Activated naive CD4-positive, alpha-beta T cell treated with anti-CD3 and anti-CD28 coated beads, Interleukin-2, amount 50 U/mL, for 24 hours (primary cell): ENCODE data around the gene DCTPP1.
"Not testable (repeated sequence)": the region's sequence is repeated elsewhere in the genome, so short reads cannot be mapped to it uniquely, and the experiment has no call there.

ENCODE experiments used
- H3K27ac Mint-ChIP-seq: one replicate; pipeline ENCODE4 v1.8.0; 2021; ENCODE audit warnings: mild to moderate bottlenecking, mixed read lengths
- H3K27me3 Mint-ChIP-seq: one replicate; pipeline ENCODE4 v1.8.0; 2021; ENCODE audit warnings: mixed read lengths
- H3K36me3 Mint-ChIP-seq: one replicate; pipeline ENCODE4 v1.8.0; 2021; ENCODE audit warnings: mixed read lengths
- H3K4me1 Mint-ChIP-seq: one replicate; pipeline ENCODE4 v1.8.0; 2021; ENCODE audit warnings: mixed read lengths
- H3K4me3 Mint-ChIP-seq: one replicate; pipeline ENCODE4 v1.8.0; 2021; ENCODE audit warnings: mild to moderate bottlenecking, mixed read lengths
- H3K9me3 Mint-ChIP-seq: one replicate; pipeline ENCODE4 v1.8.0; 2021; ENCODE audit warnings: mixed read lengths

Gene DCTPP1

GRCh38 chr16:30457743-30458560, 28.1 kb upstream of the DCTPP1 start:
- peak overlapping the region; percentile 91 for H3K27ac Mint-ChIP-seq
- peaks cover 53% of the 10 kb centered on the region for H3K4me1 Mint-ChIP-seq
- no peaks in the 10 kb centered on the region for H3K36me3 Mint-ChIP-seq
- no peaks in the 10 kb centered on the region for H3K27me3 Mint-ChIP-seq
- H3K4me3 Mint-ChIP-seq, result peak overlapping the region; percentile 68
- H3K9me3 Mint-ChIP-seq, result no peaks in the 10 kb centered on the region

DNA sequence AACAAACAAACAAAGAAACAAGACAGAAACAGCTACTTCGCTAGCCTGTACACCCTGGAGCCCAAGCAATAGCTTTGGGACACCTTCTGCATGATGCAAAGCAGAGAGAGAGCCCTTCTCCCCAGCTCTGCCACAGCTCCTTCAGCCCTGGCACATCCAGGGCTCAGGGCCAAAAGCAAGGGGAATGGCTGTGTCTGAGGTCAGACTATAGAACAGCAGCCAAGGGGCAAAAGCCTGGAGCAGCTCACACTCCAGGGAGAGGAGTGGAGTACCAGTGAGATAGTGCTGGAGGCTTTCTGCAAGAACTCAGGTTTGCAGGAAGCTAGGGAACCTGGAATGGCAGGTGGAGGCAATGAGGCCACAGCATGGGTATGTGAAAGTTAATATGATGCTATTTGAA, 27.4 kb upstream of the DCTPP1 start:
- H3K36me3 Mint-ChIP-seq, result no peaks in the 10 kb centered on the region
- no peaks in the 10 kb centered on the region for H3K27me3 Mint-ChIP-seq
- H3K4me3 Mint-ChIP-seq, result no peak overlapping the region
- peaks cover 60% of the 10 kb centered on the region for H3K4me1 Mint-ChIP-seq
- H3K27ac Mint-ChIP-seq, result peak overlapping the region; percentile 52
- no peaks in the 10 kb centered on the region for H3K9me3 Mint-ChIP-seq

DNA sequence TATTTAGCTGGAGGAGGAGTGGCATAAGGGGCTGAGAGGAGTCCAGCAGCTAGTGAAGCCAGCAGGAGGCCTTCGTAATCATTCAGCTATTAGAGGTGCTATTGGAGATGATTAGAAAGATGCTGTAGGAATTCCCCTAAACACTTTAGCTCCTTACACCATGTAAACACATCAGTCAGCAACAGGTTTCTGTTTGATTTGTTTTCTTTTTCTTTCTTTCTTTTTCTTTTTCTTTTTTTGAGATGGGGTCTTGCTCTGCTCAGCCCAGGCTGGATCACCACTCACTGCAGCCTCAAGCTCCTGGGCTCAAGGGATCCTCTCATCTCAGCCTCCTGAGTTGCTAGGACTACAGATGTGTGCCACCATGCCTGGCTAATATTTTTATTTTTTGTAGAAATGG, 26.5 kb upstream of the DCTPP1 start:
- no peaks in the 10 kb centered on the region for H3K27me3 Mint-ChIP-seq
- peak overlapping the region; percentile 60 for H3K27ac Mint-ChIP-seq
- no peak overlapping the region for H3K4me3 Mint-ChIP-seq
- no peaks in the 10 kb centered on the region for H3K36me3 Mint-ChIP-seq
- peaks cover 55% of the 10 kb centered on the region for H3K4me1 Mint-ChIP-seq
- no peaks in the 10 kb centered on the region for H3K9me3 Mint-ChIP-seq

DNA sequence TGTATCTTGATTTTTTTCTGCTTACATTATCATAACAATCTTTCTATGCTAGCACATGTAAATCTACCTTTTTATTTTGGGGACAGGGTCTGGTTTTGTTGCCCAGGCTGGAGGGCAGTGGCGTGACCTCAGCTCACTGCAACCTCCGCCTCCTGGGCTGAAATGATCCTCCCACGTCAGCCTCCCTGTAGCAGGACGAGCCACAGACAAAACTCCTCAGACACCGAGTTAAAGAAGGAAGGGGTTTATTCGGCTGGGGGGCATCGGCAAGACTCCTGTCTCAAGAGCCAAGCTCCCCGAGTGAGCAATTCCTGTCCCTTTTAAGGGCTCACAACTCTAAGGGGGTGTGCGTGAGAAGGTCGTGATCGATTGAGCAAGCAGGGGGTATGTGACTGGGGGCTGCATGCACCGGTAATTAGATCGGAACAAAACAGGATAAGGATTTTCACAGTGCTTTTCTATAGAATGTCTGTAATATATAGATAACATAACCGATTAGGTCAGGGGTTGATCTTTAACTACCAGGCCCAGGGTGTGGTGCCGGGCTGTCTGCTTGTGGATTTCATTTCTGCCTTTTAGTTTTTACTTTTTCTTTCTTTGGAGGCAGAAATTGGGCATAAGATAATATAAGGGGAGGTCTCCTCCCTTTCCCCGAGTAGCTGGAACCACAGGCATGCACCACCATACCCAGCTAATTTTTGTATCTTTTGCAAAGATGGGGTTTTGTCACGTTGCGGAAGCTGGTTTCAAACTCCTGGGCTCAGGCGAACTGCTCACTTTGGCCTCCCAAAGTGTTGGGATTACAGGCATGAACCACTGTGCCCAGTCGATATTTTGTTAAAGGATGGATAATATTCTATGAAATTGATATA, 23.1 kb upstream of the DCTPP1 start:
- Mint-ChIP-seq H3K27ac (peak overlapping the region; percentile 68), H3K4me1 (peaks cover 54% of the 10 kb centered on the region)
- not testable (repeated sequence) for H3K27me3 Mint-ChIP-seq, H3K36me3 Mint-ChIP-seq, H3K4me3 Mint-ChIP-seq, H3K9me3 Mint-ChIP-seq

GRCh38 chr16:30449116-30449435, 19.2 kb upstream of the DCTPP1 start:
- H3K27ac Mint-ChIP-seq, result no peak overlapping the region
- peaks cover 5% of the 10 kb centered on the region for H3K36me3 Mint-ChIP-seq
- H3K4me1 Mint-ChIP-seq, result peaks cover 49% of the 10 kb centered on the region
- no peak overlapping the region for H3K4me3 Mint-ChIP-seq
- H3K27me3 Mint-ChIP-seq, result no peaks in the 10 kb centered on the region
- no peaks in the 10 kb centered on the region for H3K9me3 Mint-ChIP-seq

DNA sequence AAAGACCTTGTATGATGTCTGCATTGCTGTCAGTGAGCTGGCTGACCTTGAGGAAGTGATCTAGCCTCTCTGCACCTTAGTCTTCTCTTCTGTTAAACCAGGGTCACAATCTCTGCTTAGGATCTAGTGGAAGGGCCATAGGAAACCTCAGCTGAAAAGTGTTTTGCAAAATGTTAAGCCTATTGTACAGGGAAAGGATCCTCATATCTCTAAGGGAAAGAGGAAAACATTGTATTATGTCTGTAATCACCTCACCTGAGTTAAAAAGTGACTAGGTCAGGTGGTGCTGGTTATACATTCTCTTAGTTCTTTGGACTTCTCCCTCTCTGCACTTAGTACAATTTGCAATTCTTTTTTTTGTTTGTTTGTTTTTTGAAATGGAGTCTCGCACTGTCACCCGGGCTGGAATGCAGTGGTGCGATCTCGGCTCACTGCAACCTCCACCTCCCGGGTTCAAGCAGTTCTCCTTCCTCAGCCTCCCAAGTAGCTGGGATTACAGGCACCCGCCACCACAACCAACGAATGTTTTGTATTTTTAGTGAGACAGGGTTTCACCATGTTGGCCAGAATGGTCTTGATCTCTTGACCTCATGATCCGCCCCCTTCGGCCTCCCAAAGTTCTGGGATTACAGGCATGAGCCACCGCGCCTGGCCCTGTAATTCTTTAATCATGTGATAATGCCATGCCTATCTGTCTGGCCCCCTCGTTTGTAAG, 17.8 kb upstream of the DCTPP1 start:
- H3K36me3 Mint-ChIP-seq, result peaks cover 13% of the 10 kb centered on the region
- H3K27ac Mint-ChIP-seq, result peak overlapping the region; percentile 70
- H3K27me3 Mint-ChIP-seq, result no peaks in the 10 kb centered on the region
- peak overlapping the region; percentile 26 for H3K4me3 Mint-ChIP-seq
- no peaks in the 10 kb centered on the region for H3K9me3 Mint-ChIP-seq
- peaks cover 54% of the 10 kb centered on the region for H3K4me1 Mint-ChIP-seq

DNA sequence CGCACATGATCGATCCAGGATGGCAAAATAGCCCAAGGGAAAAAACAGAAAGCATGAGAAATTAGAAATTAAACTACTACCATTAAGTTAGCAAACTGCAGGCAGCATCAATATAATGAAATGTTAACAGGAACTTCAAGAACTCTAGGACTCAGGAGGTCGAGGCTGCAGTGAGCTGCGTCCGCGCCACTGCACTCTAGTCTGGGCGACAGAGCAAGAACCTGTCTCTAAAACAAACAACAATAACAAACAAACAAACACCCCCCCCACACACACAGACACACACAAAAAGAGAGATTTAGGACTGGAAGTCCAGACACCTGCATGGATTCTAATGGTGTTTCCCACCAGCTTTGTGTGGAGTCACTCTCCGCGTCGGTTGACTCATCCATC, 16.4 kb upstream of the DCTPP1 start:
- Mint-ChIP-seq H3K27ac (peak overlapping the region; percentile 99), H3K36me3 (peaks cover 13% of the 10 kb centered on the region), H3K9me3 (no peaks in the 10 kb centered on the region), H3K4me3 (peak overlapping the region; percentile 93), H3K4me1 (peaks cover 49% of the 10 kb centered on the region), H3K27me3 (no peaks in the 10 kb centered on the region)

DNA sequence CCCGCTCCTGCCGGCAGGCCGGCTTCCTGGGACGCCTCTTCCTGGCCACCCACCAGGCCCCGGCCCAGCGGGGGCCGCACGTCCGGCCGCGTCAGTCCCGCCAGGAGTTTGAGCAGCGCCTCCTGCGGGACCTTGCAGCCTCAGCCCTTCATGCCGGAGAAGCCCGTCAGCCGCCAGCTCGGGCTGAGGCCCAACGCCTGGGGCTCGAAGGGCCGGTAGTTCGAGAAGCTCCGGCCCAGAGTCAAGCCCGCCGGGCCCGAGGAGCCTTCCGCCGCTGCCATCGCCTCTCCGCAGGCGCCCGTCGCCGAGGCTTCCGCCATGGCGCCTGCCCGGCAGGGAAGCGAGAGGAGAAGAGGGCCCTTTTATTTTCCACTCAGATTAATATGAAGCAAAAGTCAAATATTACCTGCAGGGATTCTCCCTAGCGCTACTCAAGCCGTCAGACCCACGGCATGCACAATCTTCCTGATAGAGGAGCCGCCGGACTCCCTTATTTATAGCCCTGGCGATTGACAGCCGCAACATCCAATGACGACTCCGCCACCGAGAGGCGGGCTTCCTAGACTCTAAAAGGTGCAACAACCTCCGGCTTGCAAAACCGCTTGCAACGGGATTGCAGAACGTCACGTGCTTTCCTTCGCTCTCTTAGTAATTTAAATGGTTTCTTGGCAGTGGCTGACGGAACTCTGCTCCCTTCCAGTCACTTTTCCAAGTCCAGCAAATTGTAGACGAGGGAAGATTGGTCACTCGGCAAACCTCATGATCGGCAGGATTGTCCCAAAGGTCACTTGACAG, 15.8 kb upstream of the DCTPP1 start, which contains the start of gene SEPHS2:
Gene SEPHS2, minus strand, starts transcription at position 467 of the 795 bp plus-strand sequence. Its CDS starts 147 bp downstream, at position 320.
- H3K4me1 Mint-ChIP-seq, result peaks cover 43% of the 10 kb centered on the region
- peak within 1 kb of the TSS; percentile 93 for H3K4me3 Mint-ChIP-seq
- peaks cover 13% of the 10 kb centered on the region for H3K36me3 Mint-ChIP-seq
- H3K27ac Mint-ChIP-seq, result peak within 1 kb of the TSS; percentile 99
- H3K9me3 Mint-ChIP-seq, result no peaks in the 10 kb centered on the region
- H3K27me3 Mint-ChIP-seq, result no peaks in the 10 kb centered on the region

GRCh38 chr16:30445149-30445407, 15.2 kb upstream of the DCTPP1 start:
- Mint-ChIP-seq H3K36me3 (peaks cover 13% of the 10 kb centered on the region), H3K27me3 (no peaks in the 10 kb centered on the region), H3K9me3 (no peaks in the 10 kb centered on the region), H3K27ac (peak overlapping the region; percentile 88), H3K4me1 (peaks cover 37% of the 10 kb centered on the region), H3K4me3 (peak overlapping the region; percentile 93)

- peaks cover 33% of the 10 kb centered on the region for H3K4me1 Mint-ChIP-seq
- no peaks in the 10 kb centered on the region for H3K27me3 Mint-ChIP-seq
- H3K9me3 Mint-ChIP-seq, result no peaks in the 10 kb centered on the region
- H3K4me3 Mint-ChIP-seq, result peak overlapping the region; percentile 93
- peak overlapping the region; percentile 88 for H3K27ac Mint-ChIP-seq
- peaks cover 13% of the 10 kb centered on the region for H3K36me3 Mint-ChIP-seq
These were observed 14.7 kb upstream of the DCTPP1 start for GRCh38 chr16:30444231-30445148.

- Mint-ChIP-seq H3K9me3 (no peaks in the 10 kb centered on the region), H3K27me3 (no peaks in the 10 kb centered on the region), H3K4me3 (peak overlapping the region; percentile 93), H3K4me1 (peaks cover 32% of the 10 kb centered on the region), H3K27ac (no peak overlapping the region), H3K36me3 (peaks cover 13% of the 10 kb centered on the region)
These were observed 13.8 kb upstream of the DCTPP1 start for GRCh38 chr16:30443631-30444030.

- Mint-ChIP-seq H3K27me3 (no peaks in the 10 kb centered on the region), H3K4me3 (no peak overlapping the region), H3K4me1 (peaks cover 22% of the 10 kb centered on the region), H3K9me3 (no peaks in the 10 kb centered on the region), H3K27ac (no peak overlapping the region), H3K36me3 (peaks cover 9% of the 10 kb centered on the region)
These were observed 10.0 kb upstream of the DCTPP1 start for GRCh38 chr16:30439720-30440348.

- H3K4me3 Mint-ChIP-seq, result no peak overlapping the region
- no peak overlapping the region for H3K27ac Mint-ChIP-seq
- no peaks in the 10 kb centered on the region for H3K9me3 Mint-ChIP-seq
- no peaks in the 10 kb centered on the region for H3K27me3 Mint-ChIP-seq
- peaks cover 6% of the 10 kb centered on the region for H3K36me3 Mint-ChIP-seq
- H3K4me1 Mint-ChIP-seq, result peaks cover 21% of the 10 kb centered on the region
These were observed 9.0 kb upstream of the DCTPP1 start for GRCh38 chr16:30438835-30439234.

DNA sequence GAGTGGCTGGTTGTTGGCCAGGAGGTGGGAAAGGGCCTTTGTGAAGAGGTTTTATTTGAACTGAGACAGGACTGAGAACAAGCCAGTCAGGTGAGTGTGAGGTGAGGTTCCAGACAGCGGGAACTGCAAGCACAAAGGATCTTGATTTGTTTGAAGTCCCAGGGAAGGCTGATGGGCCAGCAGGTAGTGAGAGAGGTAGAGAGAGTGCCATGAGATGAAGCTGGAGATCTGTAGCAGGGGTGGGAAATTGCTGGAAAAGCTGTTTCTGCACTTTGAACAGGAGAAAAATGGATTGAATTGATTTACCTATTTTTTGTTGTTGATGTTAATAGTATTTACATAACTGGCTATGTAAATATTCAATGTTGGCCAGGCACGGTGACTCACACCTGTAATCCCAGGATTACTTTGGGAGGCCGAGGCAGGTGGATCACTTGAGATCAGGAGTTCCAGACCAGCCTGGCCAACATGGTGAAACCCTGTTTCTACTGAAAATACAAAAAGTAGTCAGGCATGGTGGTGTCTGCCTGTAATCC, 7.7 kb upstream of the DCTPP1 start:
- peaks cover 15% of the 10 kb centered on the region for H3K4me1 Mint-ChIP-seq
- H3K4me3 Mint-ChIP-seq, result no peak overlapping the region
- H3K27me3 Mint-ChIP-seq, result no peaks in the 10 kb centered on the region
- H3K36me3 Mint-ChIP-seq, result no peaks in the 10 kb centered on the region
- H3K27ac Mint-ChIP-seq, result no peak overlapping the region
- H3K9me3 Mint-ChIP-seq, result no peaks in the 10 kb centered on the region
